OCI-LY1 (cell line): ENCODE measurements around the gene FGFR2.

Source experiments
- H2AFZ ChIP-seq: fragments of 200-600 bp; sonication (generic), shearing (Covaris generic); 2 replicates; pipeline ENCODE4 v1.6.0; 2014; ENCODE audit warnings: antibody characterized with exemption, mild to moderate bottlenecking, low read length
- H3F3A ChIP-seq: fragments of 200-600 bp; sonication (generic), shearing (Covaris generic); 2 replicates; pipeline ENCODE4 v1.6.0; 2014; ENCODE audit warnings: mild to moderate bottlenecking, antibody characterized with exemption, low read length, moderate library complexity; ENCODE audit not compliant: insufficient read depth
- H3K27ac ChIP-seq: fragments of 200-600 bp; sonication (generic); 2 replicates; pipeline ENCODE4 v1.5.1; 2014; ENCODE audit warnings: low read length, mixed run types, mild to moderate bottlenecking, low read depth; ENCODE audit not compliant: poor library complexity, severe bottlenecking
- H3K27me3 ChIP-seq: fragments of 200-600 bp; sonication (generic); 2 replicates; pipeline ENCODE4 v1.6.0; 2014; ENCODE audit warnings: antibody characterized with exemption, mild to moderate bottlenecking, low read length, moderate library complexity; ENCODE audit not compliant: insufficient read depth
- H3K36me3 ChIP-seq: fragments of 200-600 bp; sonication (generic); 2 replicates; pipeline ENCODE4 v1.6.1; 2014; ENCODE audit warnings: mild to moderate bottlenecking, antibody characterized with exemption, low read length, moderate library complexity, mixed read lengths; ENCODE audit not compliant: insufficient read depth
- H3K4me1 ChIP-seq: fragments of 200-600 bp; sonication (generic); 2 replicates; pipeline ENCODE4 v1.5.1; 2014; ENCODE audit warnings: mild to moderate bottlenecking, low read length, moderate library complexity; ENCODE audit not compliant: insufficient read depth, severe bottlenecking
- H3K4me2 ChIP-seq: fragments of 200-600 bp; sonication (generic), shearing (Covaris generic); 2 replicates; pipeline ENCODE4 v1.6.1; 2014; ENCODE audit warnings: low read length
- H3K4me3 ChIP-seq: fragments of 200-600 bp; sonication (generic); 2 replicates; pipeline ENCODE4 v1.5.1; 2014; ENCODE audit warnings: low read length, low read depth, mild to moderate bottlenecking, mixed read lengths; ENCODE audit not compliant: poor library complexity, severe bottlenecking
- H3K79me2 ChIP-seq: fragments of 200-600 bp; shearing (Covaris generic); 2 replicates; pipeline ENCODE4 v1.6.1; 2016; ENCODE audit warnings: mixed run types, low read length, mixed read lengths; ENCODE audit not compliant: insufficient read depth
- H3K9ac ChIP-seq: fragments of 200-600 bp; sonication (generic), shearing (Covaris generic); 2 replicates; pipeline ENCODE4 v1.6.1; 2014; ENCODE audit warnings: mild to moderate bottlenecking, low read length, mixed read lengths
- H3K9me2 ChIP-seq: fragments of 200-600 bp; sonication (generic), shearing (Covaris generic); 2 replicates; pipeline ENCODE4 v1.6.1; 2014; ENCODE audit warnings: low read depth, mild to moderate bottlenecking, low read length, mixed read lengths
- H3K9me3 ChIP-seq: fragments of 200-600 bp; shearing (Covaris generic); 2 replicates; pipeline ENCODE4 v1.6.1; 2014; ENCODE audit warnings: low read length, mixed read lengths
- H4K20me1 ChIP-seq: fragments of 200-600 bp; sonication (generic), shearing (Covaris generic); 2 replicates; pipeline ENCODE4 v1.6.0; 2016; ENCODE audit warnings: mild to moderate bottlenecking, low read length; ENCODE audit not compliant: insufficient read depth
- CTCF ChIP-seq: fragments of 200-600 bp; sonication (generic), shearing (Covaris generic); IDR thresholded peaks from 2 replicates; pipeline ENCODE4 v1.5.1; 2017; ENCODE audit warnings: mild to moderate bottlenecking, antibody characterized with exemption, low read length, moderate library complexity, mixed read lengths
- EZH2 ChIP-seq: fragments of 200-600 bp; sonication (generic), shearing (Covaris generic); IDR thresholded peaks from 2 replicates; pipeline ENCODE4 v1.8.0; 2017; ENCODE audit warnings: borderline replicate concordance, mixed run types, mild to moderate bottlenecking, antibody characterized with exemption, low read length, moderate library complexity, mixed read lengths

FGFR2 gene

GRCh38 chr10:121539786-121540185, 58.5 kb downstream of the FGFR2 start:
- no peak overlapping the region for H3K4me2 ChIP-seq
- H3K27me3 ChIP-seq, result peaks cover 4% of the 10 kb centered on the region; the same call in 1 of the 2 replicates
- no peaks in the 10 kb centered on the region for H3K36me3 ChIP-seq
- no peaks in the 10 kb centered on the region for H3K9me2 ChIP-seq
- no peaks in the 10 kb centered on the region for H3K9me3 ChIP-seq
- H3F3A ChIP-seq, result no peaks in the 10 kb centered on the region
- no peaks in the 10 kb centered on the region for H4K20me1 ChIP-seq
- TF ChIP-seq EZH2 (no peak), CTCF (no peak)
- H3K79me2 ChIP-seq, result no peaks in the 10 kb centered on the region
- H2AFZ ChIP-seq, result no peak overlapping the region
- H3K27ac ChIP-seq, result no peak overlapping the region
- H3K4me1 ChIP-seq, result no peaks in the 10 kb centered on the region
- H3K4me3 ChIP-seq, result no peak overlapping the region
- no peak overlapping the region for H3K9ac ChIP-seq

DNA sequence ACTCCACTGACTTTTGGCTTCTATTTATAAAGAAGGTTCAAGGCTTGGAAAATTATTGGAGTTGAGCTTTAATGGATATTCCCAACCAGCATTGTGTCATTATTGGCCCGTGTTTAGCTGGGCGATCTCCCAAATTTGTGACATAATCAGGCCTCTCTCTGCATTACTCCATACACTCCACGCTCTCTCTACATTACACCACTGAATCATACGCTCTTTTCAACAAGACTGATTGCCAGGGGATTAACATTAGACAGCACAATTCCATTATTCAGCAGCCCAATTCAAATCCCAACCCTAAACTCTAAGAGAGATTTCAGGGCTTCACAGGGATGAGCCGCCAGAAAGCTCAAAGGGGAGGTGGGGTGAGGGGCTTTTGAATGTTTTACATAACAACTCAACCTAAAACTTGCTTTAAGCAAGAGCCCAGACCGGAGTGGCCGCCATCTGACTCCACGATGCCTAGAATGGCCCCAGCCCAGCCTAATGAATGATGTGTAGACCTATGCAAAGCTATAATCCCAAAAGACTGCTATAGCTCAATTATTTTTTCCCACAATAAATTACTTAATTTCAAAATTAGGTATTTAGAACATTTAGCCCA, 61.8 kb downstream of the FGFR2 start:
- no peaks in the 10 kb centered on the region for H3K9me2 ChIP-seq
- no peak overlapping the region for H3K4me3 ChIP-seq
- H3K36me3 ChIP-seq, result no peaks in the 10 kb centered on the region
- no peaks in the 10 kb centered on the region for H3K9me3 ChIP-seq
- H3F3A ChIP-seq, result no peaks in the 10 kb centered on the region
- no peak overlapping the region for H2AFZ ChIP-seq
- no peak overlapping the region for H3K9ac ChIP-seq
- no peak overlapping the region for H3K27ac ChIP-seq
- no peaks in the 10 kb centered on the region for H3K4me1 ChIP-seq
- peaks cover 4% of the 10 kb centered on the region for H3K27me3 ChIP-seq
- no peaks in the 10 kb centered on the region for H4K20me1 ChIP-seq
- TF ChIP-seq CTCF, result no peak
- H3K79me2 ChIP-seq, result no peaks in the 10 kb centered on the region
- H3K4me2 ChIP-seq, result no peak overlapping the region

DNA sequence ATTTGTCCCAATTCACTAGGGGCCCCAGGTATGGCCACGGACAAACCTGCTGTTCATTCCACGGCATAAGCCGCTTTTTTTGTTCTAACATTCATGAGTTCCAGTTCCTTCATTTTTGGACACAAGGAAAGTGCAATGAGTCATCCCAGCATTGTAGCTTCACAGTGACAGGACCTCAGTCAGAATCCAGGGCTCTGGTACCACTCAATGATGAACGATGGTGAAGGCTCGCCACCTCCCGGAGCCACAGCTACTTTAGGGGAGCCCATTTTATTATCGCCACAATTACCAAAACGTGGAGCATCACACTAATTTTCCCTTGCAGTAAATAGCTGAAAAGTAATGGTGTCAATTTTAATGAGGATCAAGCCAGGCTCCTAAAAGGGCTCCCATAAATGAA, 62.9 kb downstream of the FGFR2 start:
- Histone ChIP-seq H3K9ac (no peak overlapping the region), H3K27ac (no peak overlapping the region), H3K9me3 (no peaks in the 10 kb centered on the region), H3K36me3 (no peaks in the 10 kb centered on the region), H3K4me1 (no peaks in the 10 kb centered on the region), H2AFZ (no peak overlapping the region), H3K4me3 (no peak overlapping the region), H4K20me1 (no peaks in the 10 kb centered on the region), H3K4me2 (no peak overlapping the region), H3K27me3 (peaks cover 4% of the 10 kb centered on the region), H3F3A (no peaks in the 10 kb centered on the region), H3K79me2 (no peaks in the 10 kb centered on the region), H3K9me2 (no peaks in the 10 kb centered on the region)
- TF ChIP-seq EZH2, result no peak
- no peak for TF ChIP-seq CTCF
